HepG2 (cell line): Measurements from ENCODE around the gene ELP5. TPM values are rescaled to one million over a fixed set of nuclear protein-coding genes. Genes with fewer than 3 reads are reported as not detected.
A peak's percentile ranks its signal among the peaks of the same experiment; 100 is the strongest.

Experiments used
- ATF7-NPFF ChIP-seq: sonication (generic); formaldehyde crosslinking; IDR thresholded peaks from 2 replicates; pipeline ENCODE4 v1.8.1; 2023; ENCODE audit warnings: mild to moderate bottlenecking, low read depth, missing genetic modification reagents, moderate library complexity
- CHD4 ChIP-seq: fragments of 200-600 bp; sonication (generic); IDR thresholded peaks from 2 replicates; pipeline ENCODE4 v1.7.0; 2017; ENCODE audit warnings: mild to moderate bottlenecking, low read length, borderline replicate concordance
- FOXC1 ChIP-seq: sonication (generic); formaldehyde crosslinking; IDR thresholded peaks from 2 replicates; pipeline ENCODE4 v1.8.0; 2022; ENCODE audit warnings: mild to moderate bottlenecking, missing genetic modification reagents, borderline replicate concordance
- GATA4 ChIP-seq: sonication (generic); IDR thresholded peaks from 2 replicates; pipeline ENCODE4 v1.6.1; 2016; ENCODE audit warnings: antibody characterized with exemption, low read depth, borderline replicate concordance
- HMGA1 ChIP-seq: sonication (generic); formaldehyde crosslinking; conservative IDR thresholded peaks from 2 replicates; pipeline ENCODE4 v1.4.0; 2020; ENCODE audit warnings: missing genetic modification reagents
- HNRNPK ChIP-seq: fragments of 200-400 bp; formaldehyde crosslinking; IDR thresholded peaks from 2 replicates; pipeline ENCODE4 v1.6.1; 2018; ENCODE audit warnings: low read length, low read depth, moderate library complexity, mild to moderate bottlenecking; ENCODE audit not compliant: poor library complexity, severe bottlenecking
- MXI1 ChIP-seq: IDR thresholded peaks from 3 replicates; pipeline ENCODE4 v1.6.1; 2012; ENCODE audit warnings: low read depth, low read length, inconsistent platforms, borderline replicate concordance
- MYC ChIP-seq: sonication (generic); formaldehyde crosslinking; IDR thresholded peaks from 2 replicates; pipeline ENCODE4 v1.9.0; 2021; ENCODE audit warnings: missing genetic modification reagents, borderline replicate concordance
- NCOR1 ChIP-seq: fragments of 200-600 bp; sonication (generic); IDR thresholded peaks from 2 replicates; pipeline ENCODE4 v1.7.0; 2017; ENCODE audit warnings: antibody characterized with exemption, low read length, borderline replicate concordance
- NONO ChIP-seq, 2 experiments: fragments of 450-650 bp in 1 of 2; sonication (generic) in 1 of 2; formaldehyde crosslinking in 1 of 2; IDR thresholded peaks in 1 of 2; conservative IDR thresholded peaks in 1 of 2; 2 replicates each; pipeline versions ENCODE4 v1.6.1 to v1.8.0; 2017 to 2022; ENCODE audit warnings: mild to moderate bottlenecking in 1 of 2, missing genetic modification reagents in 1 of 2, moderate library complexity in 1 of 2
- RXRA ChIP-seq: sonication (generic); formaldehyde crosslinking; IDR thresholded peaks from 2 replicates; pipeline ENCODE4 v1.5.1; 2020; ENCODE audit warnings: missing genetic modification reagents
- SAP130 ChIP-seq: IDR thresholded peaks from 2 replicates; pipeline ENCODE4 v1.6.1; 2016; ENCODE audit warnings: low read depth
- SKIL ChIP-seq: sonication (generic); formaldehyde crosslinking; IDR thresholded peaks from 2 replicates; pipeline ENCODE4 v1.8.0; 2022; ENCODE audit warnings: missing genetic modification reagents, mild to moderate bottlenecking, moderate library complexity, borderline replicate concordance
- TOE1 ChIP-seq: sonication (generic); formaldehyde crosslinking; IDR thresholded peaks from 2 replicates; pipeline ENCODE4 v1.4.0; 2020; ENCODE audit warnings: mild to moderate bottlenecking, missing genetic modification reagents
- ZNF101 ChIP-seq: sonication (generic); formaldehyde crosslinking; IDR thresholded peaks from 2 replicates; pipeline ENCODE4 v1.4.0; 2020; ENCODE audit warnings: mild to moderate bottlenecking, low read depth, missing genetic modification reagents, borderline replicate concordance
- ZNF121 ChIP-seq: sonication (generic); formaldehyde crosslinking; IDR thresholded peaks from 2 replicates; pipeline ENCODE4 v1.5.0; 2020; ENCODE audit warnings: mild to moderate bottlenecking, missing genetic modification reagents
- ZNF143 ChIP-seq: sonication (generic); formaldehyde crosslinking; IDR thresholded peaks from 2 replicates; pipeline ENCODE4 v1.4.0; 2020; ENCODE audit warnings: missing genetic modification reagents
- ZNF30 ChIP-seq: sonication (generic); formaldehyde crosslinking; IDR thresholded peaks from 2 replicates; pipeline ENCODE4 v1.5.0; 2020; ENCODE audit warnings: mild to moderate bottlenecking, missing genetic modification reagents
- ZNF326 ChIP-seq: sonication (generic); formaldehyde crosslinking; IDR thresholded peaks from 2 replicates; pipeline ENCODE4 v1.4.0; 2020; ENCODE audit warnings: missing genetic modification reagents, borderline replicate concordance
- ZNF34 ChIP-seq: sonication (generic); formaldehyde crosslinking; IDR thresholded peaks from 2 replicates; pipeline ENCODE4 v1.4.0; 2020; ENCODE audit warnings: mild to moderate bottlenecking, missing genetic modification reagents, borderline replicate concordance
- ZNF543 ChIP-seq: sonication (generic); formaldehyde crosslinking; IDR thresholded peaks from 2 replicates; pipeline ENCODE4 v1.4.0; 2020; ENCODE audit warnings: mild to moderate bottlenecking, missing genetic modification reagents
- ZNF569 ChIP-seq: sonication (generic); formaldehyde crosslinking; IDR thresholded peaks from 2 replicates; pipeline ENCODE4 v1.5.0; 2020; ENCODE audit warnings: mild to moderate bottlenecking, missing genetic modification reagents, moderate library complexity, borderline replicate concordance
- ZNF576 ChIP-seq: sonication (generic); formaldehyde crosslinking; IDR thresholded peaks from 2 replicates; pipeline ENCODE4 v1.4.0; 2020; ENCODE audit warnings: mild to moderate bottlenecking, missing genetic modification reagents
- ZNF605 ChIP-seq: sonication (generic); formaldehyde crosslinking; IDR thresholded peaks from 2 replicates; pipeline ENCODE4 v1.8.0; 2022; ENCODE audit warnings: mild to moderate bottlenecking, missing genetic modification reagents
- ZNF737 ChIP-seq: sonication (generic); formaldehyde crosslinking; IDR thresholded peaks from 2 replicates; pipeline ENCODE4 v1.5.0; 2020; ENCODE audit warnings: missing genetic modification reagents, mild to moderate bottlenecking, borderline replicate concordance
- ZSCAN21 ChIP-seq: sonication (generic); formaldehyde crosslinking; IDR thresholded peaks from 2 replicates; pipeline ENCODE4 v1.8.0; 2022; ENCODE audit warnings: mild to moderate bottlenecking, missing genetic modification reagents, moderate library complexity, borderline replicate concordance
- polyA plus RNA-seq, 8 experiments: library from polyadenylated mRNA; depleted of rRNA in 3 of 8; stranded (reverse) in 7 of 8; unstranded in 1 of 8; fragments of >200 nt; fragmentation: Illumina TruSeq in 4 of 8; extraction: Trizol in 4 of 8; gene quantifications; 2 replicates each; pipeline versions ENCODE4 v1.2.1 to v1.2.3, GENCODE V29; 2011 to 2016; ENCODE audit warnings: low read depth in 4 of 8, missing spikeins in 1 of 8, mixed read lengths in 1 of 8; ENCODE audit not compliant: insufficient read depth in 1 of 8
- total RNA-seq, 5 experiments: library from RNA; depleted of rRNA; stranded (reverse); fragments of >200 nt; fragmentation: Illumina TruSeq; extraction: Trizol; gene quantifications; 2 replicates each; pipeline ENCODE4 v1.2.3, GENCODE V29; 2016; ENCODE audit warnings: low read depth in 1 of 5
- TF ChIP-seq, protein P1 (sequence below): sonication (generic); formaldehyde crosslinking; IDR thresholded peaks from 2 replicates; pipeline ENCODE4 v1.4.0; 2020; ENCODE audit warnings: low read depth, mild to moderate bottlenecking, missing genetic modification reagents

The ELP5 gene
- total and polyA plus RNA-seq, 2 of the 13 experiments (the other 11 are each of a cell fraction or from before 2014, with no cell fraction given): 67.6 to 69.8 TPM

- TF ChIP-seq SKIL (CRISPR knock-in tag) (0 out of 2 replicates have a peak, but pooled peaks have one; percentile 22), ZNF143 (CRISPR knock-in tag) (0 out of 2 replicates have a peak, but pooled peaks have one; percentile 7), ZNF605 (CRISPR knock-in tag) (no peak), HNRNPK (no peak), FOXC1 (CRISPR knock-in tag) (no peak), ZNF543 (no peak), CHD4 (no peak), ZNF30 (CRISPR knock-in tag) (no peak), ZNF121 (no peak), NONO (IDR thresholded peaks at IDR 0.05) (no peak), NONO (CRISPR knock-in tag; conservative IDR thresholded peaks at IDR 0.05) (0 out of 2 replicates have a peak, but pooled peaks have one; percentile 22), ZNF34 (CRISPR knock-in tag) (no peak), MYC (CRISPR knock-in tag) (peak; percentile 59; the same call in 1 of the 2 replicates), SAP130 (CRISPR knock-in tag) (peak; percentile 57), NCOR1 (no peak), RXRA (0 out of 2 replicates have a peak, but pooled peaks have one; percentile 50), ZNF569 (CRISPR knock-in tag) (no peak), ATF7-NPFF (CRISPR knock-in tag) (no peak), ZNF326 (CRISPR knock-in tag) (no peak), HMGA1 (CRISPR knock-in tag) (no peak), ZNF737 (no peak), TOE1 (no peak), ZSCAN21 (peak; percentile 17; the same call in 1 of the 2 replicates), MXI1 (no peak), ZNF101 (CRISPR knock-in tag) (no peak), GATA4 (no peak), ZNF576 (CRISPR knock-in tag) (no peak)
- TF ChIP-seq, protein P1, sequence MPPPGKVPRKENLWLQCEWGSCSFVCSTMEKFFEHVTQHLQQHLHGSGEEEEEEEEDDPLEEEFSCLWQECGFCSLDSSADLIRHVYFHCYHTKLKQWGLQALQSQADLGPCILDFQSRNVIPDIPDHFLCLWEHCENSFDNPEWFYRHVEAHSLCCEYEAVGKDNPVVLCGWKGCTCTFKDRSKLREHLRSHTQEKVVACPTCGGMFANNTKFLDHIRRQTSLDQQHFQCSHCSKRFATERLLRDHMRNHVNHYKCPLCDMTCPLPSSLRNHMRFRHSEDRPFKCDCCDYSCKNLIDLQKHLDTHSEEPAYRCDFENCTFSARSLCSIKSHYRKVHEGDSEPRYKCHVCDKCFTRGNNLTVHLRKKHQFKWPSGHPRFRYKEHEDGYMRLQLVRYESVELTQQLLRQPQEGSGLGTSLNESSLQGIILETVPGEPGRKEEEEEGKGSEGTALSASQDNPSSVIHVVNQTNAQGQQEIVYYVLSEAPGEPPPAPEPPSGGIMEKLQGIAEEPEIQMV (CRISPR knock-in tag): no peak
Measured at GRCh38 chr17:7281953-7282751, 30.1 kb downstream of the ELP5 start (continued).
